DMS153 treated with DMSO at 0.1 percent for 48 hours (cell line): ENCODE measurements around the gene SLC49A4.

Experiments
- DNase-seq: peaks from one replicate; lab custom pipeline; 2025; ENCODE audit not compliant: unreplicated experiment; lab: John Stamatoyannopoulos, UW

SLC49A4 gene

GRCh38 chr3:122857019-122857418 lies 62.1 kb downstream of the SLC49A4 start:
- no peak for DNase-seq

DNA sequence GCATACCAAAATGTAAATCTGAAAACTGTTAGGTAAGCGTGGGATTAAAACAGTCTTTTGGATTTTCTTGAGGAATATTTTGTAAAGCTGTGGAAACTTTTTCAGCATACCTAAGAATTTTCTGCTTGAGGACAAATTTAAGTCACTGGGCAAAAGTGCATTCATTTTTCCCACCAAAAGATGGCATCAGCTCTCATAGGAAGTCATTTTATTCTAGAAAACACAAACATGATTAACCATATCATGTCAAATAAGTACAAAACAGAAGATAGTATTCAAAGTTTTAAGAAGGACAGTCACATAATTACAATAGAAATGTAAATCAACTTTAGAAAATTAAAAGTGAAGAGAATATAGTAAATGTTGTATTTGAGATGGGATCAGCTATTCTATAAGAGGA lies 63.5 kb downstream of the SLC49A4 start:
- no peak for DNase-seq

DNA sequence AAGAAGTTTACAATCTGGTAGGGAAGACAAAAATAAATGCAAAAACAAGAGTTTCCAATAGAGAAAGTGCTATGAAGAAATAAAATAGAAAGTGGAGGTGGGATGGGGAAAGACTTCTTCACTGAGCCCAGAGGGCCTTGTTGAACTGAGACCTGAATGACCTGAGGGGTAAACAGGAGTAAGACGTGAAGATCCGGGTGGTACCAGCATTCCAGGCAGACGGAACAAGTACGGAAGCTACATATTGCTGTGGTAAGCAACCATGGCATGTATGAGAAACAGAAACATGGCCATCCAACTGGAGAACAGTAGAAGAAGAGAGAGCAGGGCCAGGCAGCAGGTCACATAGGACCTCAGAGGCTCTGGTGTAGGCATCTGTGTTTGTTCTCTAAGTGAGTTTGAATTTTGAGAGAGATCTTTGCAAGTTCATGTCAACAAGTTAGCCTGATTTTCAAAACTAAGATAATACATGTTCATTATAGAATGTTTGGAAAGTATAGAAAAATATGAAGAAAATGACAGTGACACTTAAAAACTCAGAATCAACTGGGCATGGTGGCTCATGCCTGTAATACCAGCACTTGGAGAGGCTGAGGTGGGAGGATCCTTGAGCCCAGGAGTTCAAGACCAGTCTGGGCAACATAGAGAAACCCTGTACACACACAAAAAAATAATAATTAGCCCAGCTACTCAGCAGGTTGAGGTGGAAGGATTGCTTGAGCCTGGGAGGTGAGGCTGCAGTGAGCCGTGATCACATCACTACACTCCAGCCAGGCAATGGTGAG lies 64.3 kb downstream of the SLC49A4 start:
- no peak for DNase-seq

- DNase-seq = no peak
Measured at GRCh38 chr3:122862381-122862780, 67.5 kb downstream of the SLC49A4 start.

GRCh38 chr3:122864498-122864897 lies 69.6 kb downstream of the SLC49A4 start:
- DNase-seq = no peak

DNA sequence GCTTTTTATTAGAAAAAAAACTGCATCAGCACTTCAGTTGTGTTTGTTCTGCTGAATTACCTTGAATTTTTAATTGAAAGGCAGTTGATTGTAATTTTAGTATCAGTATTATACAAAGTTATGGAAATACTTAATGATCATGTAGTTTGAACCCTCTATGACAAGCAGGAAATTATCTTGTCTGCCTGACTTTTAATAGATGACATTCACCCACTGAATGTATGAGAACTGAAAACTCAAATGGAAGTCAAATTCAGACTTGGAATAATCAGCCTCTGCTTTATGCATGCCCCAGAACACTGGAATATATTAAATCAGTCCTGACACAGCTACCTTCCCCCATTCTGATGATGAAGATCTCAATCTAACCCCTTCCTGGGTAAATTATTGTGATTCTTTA lies 73.5 kb downstream of the SLC49A4 start:
- no peak for DNase-seq

GRCh38 chr3:122873741-122874515 lies 79.1 kb downstream of the SLC49A4 start:
- DNase-seq = no peak

- DNase-seq = no peak
Measured at GRCh38 chr3:122875547-122876127, 80.8 kb downstream of the SLC49A4 start.

- DNase-seq = no peak
Measured at GRCh38 chr3:122880173-122880572, 85.3 kb downstream of the SLC49A4 start.

DNA sequence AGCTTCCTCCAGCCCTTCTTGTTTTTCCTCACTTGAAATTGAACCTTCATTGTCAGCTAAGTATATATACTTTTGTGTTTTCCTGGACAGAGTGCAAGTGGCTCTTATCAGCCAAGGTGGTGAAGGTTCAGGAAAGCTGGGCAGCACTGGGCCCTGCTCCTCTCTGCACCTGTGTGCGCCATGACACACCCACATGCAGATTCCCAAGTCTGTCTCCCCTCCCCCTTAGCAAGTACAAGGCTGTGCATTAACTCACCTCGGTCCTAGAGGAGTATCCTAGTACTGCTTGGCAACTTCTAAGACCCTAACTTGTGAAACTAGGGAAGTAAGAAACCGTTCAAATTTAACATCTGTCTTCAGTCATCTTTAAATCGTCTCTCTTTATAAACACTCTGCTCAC lies 85.8 kb downstream of the SLC49A4 start:
- DNase-seq = no peak

DNA sequence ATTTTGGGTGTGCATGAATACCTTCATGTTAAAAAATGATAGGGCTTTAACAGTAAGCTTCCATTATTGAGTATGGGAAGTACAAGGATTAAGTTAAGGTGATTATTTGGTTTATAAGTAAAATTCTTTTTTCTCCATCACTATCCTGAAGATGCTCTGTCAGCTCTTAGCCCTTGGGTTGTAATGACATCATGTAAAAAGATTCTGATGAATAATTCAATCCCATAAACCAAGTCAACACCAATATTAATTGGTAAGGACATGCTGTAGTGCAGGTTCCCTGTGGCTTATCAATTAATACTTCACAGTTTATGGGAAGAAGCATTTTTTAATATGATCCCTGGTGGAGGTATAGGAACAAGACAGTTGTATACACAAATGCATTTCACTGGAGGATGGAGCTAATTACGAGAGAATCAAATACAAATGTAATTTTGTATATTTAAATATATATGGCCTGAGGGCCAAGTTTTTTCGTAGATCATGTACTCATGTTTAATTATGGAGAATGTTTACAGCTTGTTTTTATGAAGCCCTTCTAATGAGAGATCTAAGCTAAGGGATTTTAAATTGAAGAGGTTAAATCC lies 87.6 kb downstream of the SLC49A4 start:
- DNase-seq = no peak

DNA sequence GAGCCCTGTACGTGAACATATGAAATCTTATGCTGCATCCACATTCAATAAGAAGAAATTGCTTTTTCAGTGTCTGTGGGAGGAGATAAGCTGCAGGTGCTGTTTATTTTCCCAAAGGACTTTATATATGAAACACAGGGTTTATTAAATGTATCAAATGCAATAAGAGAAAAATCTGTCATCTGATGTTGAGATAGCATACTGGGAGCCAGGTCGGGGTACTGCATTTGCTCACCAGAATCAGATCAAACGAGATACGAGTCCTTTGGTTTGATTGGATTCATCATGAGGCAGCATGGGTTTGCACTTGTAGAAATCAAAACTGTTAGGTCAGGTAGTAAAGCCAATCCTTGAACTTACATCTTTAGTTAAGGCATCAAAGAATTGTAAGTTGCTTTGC lies 91.4 kb downstream of the SLC49A4 start:
- DNase-seq = no peak

DNA sequence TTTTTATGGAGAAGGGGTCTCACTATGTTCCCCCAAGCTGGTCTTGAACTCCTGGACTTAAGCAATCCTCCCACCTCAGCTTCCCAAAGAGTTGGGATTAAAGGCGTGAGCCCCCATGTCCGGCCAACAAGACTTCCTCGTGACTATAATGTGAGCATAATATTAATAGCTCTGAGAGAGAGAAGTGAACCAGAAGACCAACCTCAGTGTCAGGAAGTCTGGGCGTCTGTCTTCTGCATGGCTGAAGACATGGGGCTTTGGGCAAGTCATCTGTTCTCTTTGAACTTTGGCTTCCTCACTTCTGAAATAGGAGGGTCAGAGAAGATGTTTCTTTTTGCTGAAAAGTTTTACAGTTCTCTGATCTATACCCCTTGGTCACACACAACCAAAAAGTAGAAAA lies 92.1 kb downstream of the SLC49A4 start:
- DNase-seq = no peak

- no peak for DNase-seq
Measured at GRCh38 chr3:122890077-122890719, 95.3 kb downstream of the SLC49A4 start.

DNA sequence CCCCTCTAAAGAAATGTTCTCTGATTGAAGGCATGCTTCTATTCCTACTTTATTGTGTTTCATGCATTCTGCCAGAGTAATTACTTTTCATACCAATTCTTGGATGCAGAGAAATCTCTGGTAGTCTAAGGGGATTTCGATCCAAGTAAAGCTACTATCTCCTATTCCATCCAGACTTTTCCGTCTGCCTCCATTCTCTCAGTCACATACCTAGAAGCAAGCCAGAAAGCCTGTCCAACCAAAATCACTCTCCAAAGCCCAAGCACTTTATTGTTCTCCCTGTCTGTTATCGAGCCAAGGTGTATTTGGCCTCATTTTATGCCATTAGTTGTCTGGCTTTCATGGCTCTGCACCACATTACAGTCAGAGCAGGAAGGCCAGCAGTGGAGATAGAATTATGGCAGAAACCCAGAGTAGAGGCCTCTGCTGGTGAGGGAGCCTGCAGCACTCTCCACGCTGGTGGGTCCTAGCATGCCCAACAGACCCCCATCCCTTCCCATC lies 95.9 kb downstream of the SLC49A4 start:
- no peak for DNase-seq

- peak; percentile 26 for DNase-seq
Measured at GRCh38 chr3:122892118-122892960, 97.5 kb downstream of the SLC49A4 start.

- DNase-seq = no peak
Measured at GRCh38 chr3:122893282-122893681, 98.4 kb downstream of the SLC49A4 start.

DNA sequence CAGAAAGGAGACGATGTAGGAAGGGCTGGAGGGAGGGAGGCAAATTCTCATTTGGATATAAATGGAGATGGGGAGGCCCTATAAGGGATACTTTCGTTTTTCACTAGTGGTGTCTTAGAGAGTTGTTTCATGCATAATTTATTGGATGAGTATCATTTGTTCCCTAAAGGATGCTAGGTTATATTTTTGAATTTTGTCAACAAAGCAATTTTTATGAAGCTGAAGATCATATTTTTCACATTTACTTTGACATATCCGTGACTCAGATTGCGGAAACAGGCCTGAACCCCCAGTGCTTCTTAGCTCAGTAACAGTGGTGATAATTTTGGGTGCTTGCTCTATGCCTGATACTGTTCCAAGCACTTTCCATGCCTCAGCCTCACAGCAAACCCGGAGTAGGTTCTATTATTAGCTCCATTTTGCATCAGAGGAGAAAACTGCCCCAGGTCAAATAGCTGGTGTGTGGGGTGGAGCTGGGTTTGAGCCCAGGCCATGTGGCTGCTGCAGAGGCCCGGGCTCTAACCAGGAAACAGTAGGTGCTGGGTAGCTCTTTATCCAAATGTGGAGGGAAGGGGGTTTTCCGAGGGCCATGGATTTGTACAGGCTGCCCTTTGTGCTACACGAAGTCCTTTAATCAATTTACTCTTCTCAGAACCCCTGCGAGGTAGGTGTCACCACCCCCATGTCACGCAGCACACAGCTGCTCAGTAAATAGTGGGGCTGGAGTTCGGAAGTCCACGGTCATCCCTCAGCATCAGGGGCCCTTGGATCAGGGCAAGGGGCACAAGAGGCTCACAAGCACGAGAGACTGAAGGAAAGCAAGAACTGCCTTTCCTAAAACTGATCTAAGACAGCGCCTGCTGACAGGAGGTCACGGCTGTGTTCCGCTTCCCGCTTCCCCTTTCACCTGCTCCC lies 99.1 kb downstream of the SLC49A4 start:
- no peak for DNase-seq

GRCh38 chr3:122898298-122898697 lies 103.4 kb downstream of the SLC49A4 start:
- no peak for DNase-seq
